Measurements from ENCODE around the gene DOCK10. TPM values are rescaled to one million over a fixed set of nuclear protein-coding genes. Genes with fewer than 3 reads are reported as not detected.

Gene DOCK10
- total RNA-seq, 1 experiment from 2014 or later: 2.9 TPM

GRCh38 chr2:224847961-224848850 lies 194.1 kb downstream of the DOCK10 start (continued):
- TF ChIP-seq, protein P1, sequence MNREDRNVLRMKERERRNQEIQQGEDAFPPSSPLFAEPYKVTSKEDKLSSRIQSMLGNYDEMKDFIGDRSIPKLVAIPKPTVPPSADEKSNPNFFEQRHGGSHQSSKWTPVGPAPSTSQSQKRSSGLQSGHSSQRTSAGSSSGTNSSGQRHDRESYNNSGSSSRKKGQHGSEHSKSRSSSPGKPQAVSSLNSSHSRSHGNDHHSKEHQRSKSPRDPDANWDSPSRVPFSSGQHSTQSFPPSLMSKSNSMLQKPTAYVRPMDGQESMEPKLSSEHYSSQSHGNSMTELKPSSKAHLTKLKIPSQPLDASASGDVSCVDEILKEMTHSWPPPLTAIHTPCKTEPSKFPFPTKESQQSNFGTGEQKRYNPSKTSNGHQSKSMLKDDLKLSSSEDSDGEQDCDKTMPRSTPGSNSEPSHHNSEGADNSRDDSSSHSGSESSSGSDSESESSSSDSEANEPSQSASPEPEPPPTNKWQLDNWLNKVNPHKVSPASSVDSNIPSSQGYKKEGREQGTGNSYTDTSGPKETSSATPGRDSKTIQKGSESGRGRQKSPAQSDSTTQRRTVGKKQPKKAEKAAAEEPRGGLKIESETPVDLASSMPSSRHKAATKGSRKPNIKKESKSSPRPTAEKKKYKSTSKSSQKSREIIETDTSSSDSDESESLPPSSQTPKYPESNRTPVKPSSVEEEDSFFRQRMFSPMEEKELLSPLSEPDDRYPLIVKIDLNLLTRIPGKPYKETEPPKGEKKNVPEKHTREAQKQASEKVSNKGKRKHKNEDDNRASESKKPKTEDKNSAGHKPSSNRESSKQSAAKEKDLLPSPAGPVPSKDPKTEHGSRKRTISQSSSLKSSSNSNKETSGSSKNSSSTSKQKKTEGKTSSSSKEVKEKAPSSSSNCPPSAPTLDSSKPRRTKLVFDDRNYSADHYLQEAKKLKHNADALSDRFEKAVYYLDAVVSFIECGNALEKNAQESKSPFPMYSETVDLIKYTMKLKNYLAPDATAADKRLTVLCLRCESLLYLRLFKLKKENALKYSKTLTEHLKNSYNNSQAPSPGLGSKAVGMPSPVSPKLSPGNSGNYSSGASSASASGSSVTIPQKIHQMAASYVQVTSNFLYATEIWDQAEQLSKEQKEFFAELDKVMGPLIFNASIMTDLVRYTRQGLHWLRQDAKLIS (CRISPR knock-in tag; IDR thresholded peaks at IDR 0.05; ENCODE audit: borderline replicate concordance): no peak
- TF ChIP-seq STAT6 (CRISPR knock-in tag; conservative IDR thresholded peaks at IDR 0.05; ENCODE audit: low read depth): no peak
- no peak for TF ChIP-seq GABPB1 (CRISPR knock-in tag; IDR thresholded peaks at IDR 0.05)
- no peak for TF ChIP-seq SMAD4 (CRISPR knock-in tag; IDR thresholded peaks at IDR 0.05)

DNA sequence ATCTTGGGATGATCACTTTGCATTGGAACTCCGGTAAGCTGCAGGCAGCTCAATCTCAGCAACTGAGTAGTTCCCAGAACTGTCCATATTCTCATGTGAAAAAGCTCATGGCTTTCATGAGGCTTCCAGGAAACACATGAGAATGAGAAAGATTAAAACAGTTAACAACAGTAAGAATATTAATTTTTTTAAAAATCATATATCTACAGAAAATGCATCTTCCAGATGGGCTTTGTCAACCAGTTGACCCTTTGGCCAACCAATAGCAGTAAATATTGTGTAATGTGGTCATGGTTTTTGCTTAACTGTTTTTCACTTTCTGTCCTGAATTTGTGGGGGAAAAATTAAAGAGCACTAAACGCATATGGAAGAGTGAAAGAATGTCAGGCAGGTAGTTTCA lies 194.9 kb downstream of the DOCK10 start:
- CTCF ChIA-PET: no interaction called here
- Mint-ChIP-seq H3K9me3 (no peaks in the 10 kb centered on the region), H3K36me3 (no peaks in the 10 kb centered on the region), H3K27ac (no peak overlapping the region), H3K27me3 (ENCODE audit: low read depth) (no peaks in the 10 kb centered on the region), H3K4me1 (no peaks in the 10 kb centered on the region), H3K4me3 (no peak overlapping the region)
- ATAC-seq (no peak), DNase-seq (ENCODE audit: low spot score) (no peak)
- POLR2A ChIA-PET: interaction anchor here (1.3 kb wide), 1 partner anchor 16 kb away, joined by 3 read pairs; no protein-coding TSS in a partner anchor
- TF ChIP-seq TEAD4 (CRISPR knock-in tag; IDR thresholded peaks at IDR 0.05) (no peak), JUN (CRISPR knock-in tag; IDR thresholded peaks at IDR 0.05) (no peak), KAT7 (CRISPR knock-in tag; IDR thresholded peaks at IDR 0.05; ENCODE audit: borderline replicate concordance) (no peak), CDX4 (CRISPR knock-in tag; IDR thresholded peaks at IDR 0.05; ENCODE audit: borderline replicate concordance) (no peak), PREB (CRISPR knock-in tag; IDR thresholded peaks at IDR 0.05; ENCODE audit: borderline replicate concordance) (no peak), STAT6 (CRISPR knock-in tag; conservative IDR thresholded peaks at IDR 0.05; ENCODE audit: low read depth) (no peak), SP1 (CRISPR knock-in tag; conservative IDR thresholded peaks at IDR 0.05) (no peak), NFATC4 (CRISPR knock-in tag; IDR thresholded peaks at IDR 0.05) (no peak), ZNF232 (CRISPR knock-in tag; IDR thresholded peaks at IDR 0.05) (no peak), ESRRA (CRISPR knock-in tag; IDR thresholded peaks at IDR 0.05; ENCODE audit: borderline replicate concordance) (no peak), JAZF1 (CRISPR knock-in tag; IDR thresholded peaks at IDR 0.05) (no peak), ZMAT4 (CRISPR knock-in tag; IDR thresholded peaks at IDR 0.05) (no peak)
- TF ChIP-seq, protein P2, sequence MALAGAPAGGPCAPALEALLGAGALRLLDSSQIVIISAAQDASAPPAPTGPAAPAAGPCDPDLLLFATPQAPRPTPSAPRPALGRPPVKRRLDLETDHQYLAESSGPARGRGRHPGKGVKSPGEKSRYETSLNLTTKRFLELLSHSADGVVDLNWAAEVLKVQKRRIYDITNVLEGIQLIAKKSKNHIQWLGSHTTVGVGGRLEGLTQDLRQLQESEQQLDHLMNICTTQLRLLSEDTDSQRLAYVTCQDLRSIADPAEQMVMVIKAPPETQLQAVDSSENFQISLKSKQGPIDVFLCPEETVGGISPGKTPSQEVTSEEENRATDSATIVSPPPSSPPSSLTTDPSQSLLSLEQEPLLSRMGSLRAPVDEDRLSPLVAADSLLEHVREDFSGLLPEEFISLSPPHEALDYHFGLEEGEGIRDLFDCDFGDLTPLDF (CRISPR knock-in tag; IDR thresholded peaks at IDR 0.05): no peak
- TF ChIP-seq, protein P3, sequence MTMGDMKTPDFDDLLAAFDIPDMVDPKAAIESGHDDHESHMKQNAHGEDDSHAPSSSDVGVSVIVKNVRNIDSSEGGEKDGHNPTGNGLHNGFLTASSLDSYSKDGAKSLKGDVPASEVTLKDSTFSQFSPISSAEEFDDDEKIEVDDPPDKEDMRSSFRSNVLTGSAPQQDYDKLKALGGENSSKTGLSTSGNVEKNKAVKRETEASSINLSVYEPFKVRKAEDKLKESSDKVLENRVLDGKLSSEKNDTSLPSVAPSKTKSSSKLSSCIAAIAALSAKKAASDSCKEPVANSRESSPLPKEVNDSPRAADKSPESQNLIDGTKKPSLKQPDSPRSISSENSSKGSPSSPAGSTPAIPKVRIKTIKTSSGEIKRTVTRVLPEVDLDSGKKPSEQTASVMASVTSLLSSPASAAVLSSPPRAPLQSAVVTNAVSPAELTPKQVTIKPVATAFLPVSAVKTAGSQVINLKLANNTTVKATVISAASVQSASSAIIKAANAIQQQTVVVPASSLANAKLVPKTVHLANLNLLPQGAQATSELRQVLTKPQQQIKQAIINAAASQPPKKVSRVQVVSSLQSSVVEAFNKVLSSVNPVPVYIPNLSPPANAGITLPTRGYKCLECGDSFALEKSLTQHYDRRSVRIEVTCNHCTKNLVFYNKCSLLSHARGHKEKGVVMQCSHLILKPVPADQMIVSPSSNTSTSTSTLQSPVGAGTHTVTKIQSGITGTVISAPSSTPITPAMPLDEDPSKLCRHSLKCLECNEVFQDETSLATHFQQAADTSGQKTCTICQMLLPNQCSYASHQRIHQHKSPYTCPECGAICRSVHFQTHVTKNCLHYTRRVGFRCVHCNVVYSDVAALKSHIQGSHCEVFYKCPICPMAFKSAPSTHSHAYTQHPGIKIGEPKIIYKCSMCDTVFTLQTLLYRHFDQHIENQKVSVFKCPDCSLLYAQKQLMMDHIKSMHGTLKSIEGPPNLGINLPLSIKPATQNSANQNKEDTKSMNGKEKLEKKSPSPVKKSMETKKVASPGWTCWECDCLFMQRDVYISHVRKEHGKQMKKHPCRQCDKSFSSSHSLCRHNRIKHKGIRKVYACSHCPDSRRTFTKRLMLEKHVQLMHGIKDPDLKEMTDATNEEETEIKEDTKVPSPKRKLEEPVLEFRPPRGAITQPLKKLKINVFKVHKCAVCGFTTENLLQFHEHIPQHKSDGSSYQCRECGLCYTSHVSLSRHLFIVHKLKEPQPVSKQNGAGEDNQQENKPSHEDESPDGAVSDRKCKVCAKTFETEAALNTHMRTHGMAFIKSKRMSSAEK (CRISPR knock-in tag; IDR thresholded peaks at IDR 0.05; ENCODE audit: borderline replicate concordance): no peak
